ENCODE data around the gene ERN1. TPM values are rescaled to one million over a fixed set of nuclear protein-coding genes. Genes with fewer than 3 reads are reported as not detected.
A peak's percentile ranks its signal among the peaks of the same experiment; 100 is the strongest.

ERN1 gene
- total and polyA plus RNA-seq, 2 of the 13 experiments (the other 11 are each of a cell fraction or from before 2014, with no cell fraction given) = 6.0 to 12.7 TPM

DNA sequence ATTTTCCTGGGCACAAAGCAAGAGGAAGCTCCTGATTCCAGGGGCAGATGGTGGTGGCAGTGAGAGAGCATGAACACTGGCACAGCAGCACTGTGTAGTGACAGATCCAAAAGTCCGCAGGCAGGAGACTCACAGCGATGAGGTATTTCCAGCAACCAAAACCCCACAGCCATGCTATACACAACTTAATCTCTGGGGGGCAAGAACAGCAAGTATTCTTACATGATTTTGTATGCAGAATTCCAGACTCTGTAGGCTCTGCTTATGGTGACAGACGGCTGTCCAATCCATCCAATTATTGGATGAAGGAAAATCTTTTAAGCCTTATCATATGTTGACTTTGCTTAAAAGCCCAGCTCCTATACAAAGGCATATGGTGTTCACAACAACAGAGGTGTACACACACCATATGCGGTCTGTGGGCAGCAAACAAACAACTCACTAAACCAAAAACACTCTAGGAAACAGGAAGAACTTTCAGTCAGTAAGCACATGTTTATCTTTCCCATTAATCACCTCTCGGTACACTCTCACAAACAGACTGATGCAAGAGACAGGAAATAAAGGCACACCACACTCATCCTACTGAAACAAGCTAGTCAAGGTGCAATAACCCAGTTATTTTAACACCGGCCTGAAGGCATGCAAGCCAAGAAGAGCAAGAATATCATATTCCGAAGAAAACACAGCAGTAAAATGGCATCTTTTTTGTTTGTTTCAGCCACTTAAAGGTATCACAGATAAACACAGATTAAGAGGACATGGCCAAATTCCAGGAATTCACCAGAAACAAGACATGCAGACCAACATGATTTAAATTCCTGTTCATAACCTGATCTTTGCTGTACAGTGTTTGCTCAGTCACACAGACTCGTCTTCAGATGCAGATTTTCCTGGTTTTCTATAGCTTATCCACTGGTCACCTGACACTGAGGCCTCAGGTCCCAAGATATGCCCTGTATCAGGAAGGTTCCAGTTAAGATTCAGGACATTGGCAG is 47.8 kb downstream of the ERN1 start (continued):
- TF ChIP-seq, protein P1, sequence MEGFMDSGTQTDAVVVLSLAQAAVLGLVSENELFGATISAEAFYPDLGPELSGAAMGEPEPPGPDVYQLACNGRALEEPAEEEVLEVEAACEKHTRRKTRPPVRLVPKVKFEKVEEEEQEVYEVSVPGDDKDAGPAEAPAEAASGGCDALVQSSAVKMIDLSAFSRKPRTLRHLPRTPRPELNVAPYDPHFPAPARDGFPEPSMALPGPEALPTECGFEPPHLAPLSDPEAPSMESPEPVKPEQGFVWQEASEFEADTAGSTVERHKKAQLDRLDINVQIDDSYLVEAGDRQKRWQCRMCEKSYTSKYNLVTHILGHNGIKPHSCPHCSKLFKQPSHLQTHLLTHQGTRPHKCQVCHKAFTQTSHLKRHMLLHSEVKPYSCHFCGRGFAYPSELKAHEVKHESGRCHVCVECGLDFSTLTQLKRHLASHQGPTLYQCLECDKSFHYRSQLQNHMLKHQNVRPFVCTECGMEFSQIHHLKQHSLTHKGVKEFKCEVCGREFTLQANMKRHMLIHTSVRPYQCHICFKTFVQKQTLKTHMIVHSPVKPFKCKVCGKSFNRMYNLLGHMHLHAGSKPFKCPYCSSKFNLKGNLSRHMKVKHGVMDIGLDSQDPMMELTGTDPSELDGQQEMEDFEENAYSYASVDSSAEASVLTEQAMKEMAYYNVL (CRISPR knock-in tag; IDR thresholded peaks at IDR 0.05; ENCODE audit: borderline replicate concordance) = peak; percentile 91
- peak; percentile 47; the same call in 1 of the 2 replicates for TF ChIP-seq ARID2 (CRISPR knock-in tag; IDR thresholded peaks at IDR 0.05; ENCODE audit: borderline replicate concordance)
- TF ChIP-seq BHLHE40 (IDR thresholded peaks at IDR 0.05; ENCODE audit: low read length) = no peak; the same call in 1 of the 2 replicates
- peak; percentile 77 for TF ChIP-seq HMG20B (CRISPR knock-in tag; conservative IDR thresholded peaks at IDR 0.05)
- TF ChIP-seq ATF7-NPFF (CRISPR knock-in tag; IDR thresholded peaks at IDR 0.05; ENCODE audit: low read depth) = peak; percentile 67
- TF ChIP-seq ZNF335 (CRISPR knock-in tag; IDR thresholded peaks at IDR 0.05) = peak; percentile 79; the same call in 1 of the 2 replicates
- TF ChIP-seq, protein P2, sequence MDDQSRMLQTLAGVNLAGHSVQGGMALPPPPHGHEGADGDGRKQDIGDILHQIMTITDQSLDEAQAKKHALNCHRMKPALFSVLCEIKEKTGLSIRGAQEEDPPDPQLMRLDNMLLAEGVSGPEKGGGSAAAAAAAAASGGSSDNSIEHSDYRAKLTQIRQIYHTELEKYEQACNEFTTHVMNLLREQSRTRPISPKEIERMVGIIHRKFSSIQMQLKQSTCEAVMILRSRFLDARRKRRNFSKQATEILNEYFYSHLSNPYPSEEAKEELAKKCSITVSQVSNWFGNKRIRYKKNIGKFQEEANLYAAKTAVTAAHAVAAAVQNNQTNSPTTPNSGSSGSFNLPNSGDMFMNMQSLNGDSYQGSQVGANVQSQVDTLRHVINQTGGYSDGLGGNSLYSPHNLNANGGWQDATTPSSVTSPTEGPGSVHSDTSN (CRISPR knock-in tag; IDR thresholded peaks at IDR 0.05; ENCODE audit: borderline replicate concordance) = no peak
- peak; percentile 90; the same call in 1 of the 2 replicates for TF ChIP-seq ZNF292 (CRISPR knock-in tag; IDR thresholded peaks at IDR 0.05; ENCODE audit: borderline replicate concordance, low read depth)
- TF ChIP-seq ISX (CRISPR knock-in tag; conservative IDR thresholded peaks at IDR 0.05) = no peak
- peak; percentile 87; the same call in 1 of the 2 replicates for TF ChIP-seq ARNT2 (CRISPR knock-in tag; IDR thresholded peaks at IDR 0.05; ENCODE audit: low read depth)
- TF ChIP-seq ZHX1 (CRISPR knock-in tag; IDR thresholded peaks at IDR 0.05; ENCODE audit: low read depth) = no peak
- TF ChIP-seq TAF1 (CRISPR knock-in tag; IDR thresholded peaks at IDR 0.05) = no peak; the same call in 1 of the 2 replicates
- TF ChIP-seq ZNF792 (CRISPR knock-in tag; IDR thresholded peaks at IDR 0.05) = peak; percentile 93; the same call in 1 of the 2 replicates
- TF ChIP-seq ZNF652 (CRISPR knock-in tag; IDR thresholded peaks at IDR 0.05; ENCODE audit: borderline replicate concordance, low read depth) = no peak
- TF ChIP-seq ZNF567 (CRISPR knock-in tag; IDR thresholded peaks at IDR 0.05; ENCODE audit: borderline replicate concordance) = 0 out of 2 replicates have a peak, but pooled peaks have one; percentile 89
- TF ChIP-seq ZNF607 (CRISPR knock-in tag; IDR thresholded peaks at IDR 0.05; ENCODE audit: borderline replicate concordance) = peak; percentile 93; the same call in 1 of the 2 replicates
- TF ChIP-seq THAP11 (CRISPR knock-in tag; IDR thresholded peaks at IDR 0.05) = peak; percentile 87
- TF ChIP-seq, protein P3, sequence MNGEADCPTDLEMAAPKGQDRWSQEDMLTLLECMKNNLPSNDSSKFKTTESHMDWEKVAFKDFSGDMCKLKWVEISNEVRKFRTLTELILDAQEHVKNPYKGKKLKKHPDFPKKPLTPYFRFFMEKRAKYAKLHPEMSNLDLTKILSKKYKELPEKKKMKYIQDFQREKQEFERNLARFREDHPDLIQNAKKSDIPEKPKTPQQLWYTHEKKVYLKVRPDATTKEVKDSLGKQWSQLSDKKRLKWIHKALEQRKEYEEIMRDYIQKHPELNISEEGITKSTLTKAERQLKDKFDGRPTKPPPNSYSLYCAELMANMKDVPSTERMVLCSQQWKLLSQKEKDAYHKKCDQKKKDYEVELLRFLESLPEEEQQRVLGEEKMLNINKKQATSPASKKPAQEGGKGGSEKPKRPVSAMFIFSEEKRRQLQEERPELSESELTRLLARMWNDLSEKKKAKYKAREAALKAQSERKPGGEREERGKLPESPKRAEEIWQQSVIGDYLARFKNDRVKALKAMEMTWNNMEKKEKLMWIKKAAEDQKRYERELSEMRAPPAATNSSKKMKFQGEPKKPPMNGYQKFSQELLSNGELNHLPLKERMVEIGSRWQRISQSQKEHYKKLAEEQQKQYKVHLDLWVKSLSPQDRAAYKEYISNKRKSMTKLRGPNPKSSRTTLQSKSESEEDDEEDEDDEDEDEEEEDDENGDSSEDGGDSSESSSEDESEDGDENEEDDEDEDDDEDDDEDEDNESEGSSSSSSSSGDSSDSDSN (CRISPR knock-in tag; IDR thresholded peaks at IDR 0.05) = peak; percentile 52; the same call in 1 of the 2 replicates

Data from HepG2 (cell line).